Peyer's patch (tissue), 4 donors: ENCODE results near the gene ARHGEF16.

Experiments
- CTCF ChIP-seq, 6 experiments: fragments of 450-650 bp in 4 of 6; fragments of 200-600 bp in 2 of 6; sonication (generic) in 1 of 6; IDR thresholded peaks; one replicate each; pipeline ENCODE4 v1.5.1; 2017 to 2019; ENCODE audit warnings: antibody characterized with exemption in 6 of 6, mild to moderate bottlenecking in 3 of 6, moderate library complexity in 1 of 6
- POLR2A ChIP-seq, 2 donors: fragments of 450-650 bp; IDR thresholded peaks; one replicate each; pipeline ENCODE4 v1.5.1; 2017; ENCODE audit warnings: antibody characterized with exemption in 2 of 2, mild to moderate bottlenecking in 2 of 2, moderate library complexity in 2 of 2

GRCh38 chr1:3405491-3405890 is 49.0 kb upstream of the ARHGEF16 start:
- TF ChIP-seq CTCF (IDR thresholded peaks at IDR 0.05): no peak
- TF ChIP-seq POLR2A (IDR thresholded peaks at IDR 0.05): no peak
